Naive thymus-derived CD4-positive, alpha-beta T cell (primary cell): ENCODE data around the gene IFNA13. TPM values are rescaled to one million over a fixed set of nuclear protein-coding genes. Genes with fewer than 3 reads are reported as not detected.

ENCODE experiments used
- ATAC-seq: fragments of 150-1000 bp; cut with Tn5 transposase; 2 replicates; pipeline ENCODE4 v1.10.0; 2021; ENCODE audit warnings: mild to moderate bottlenecking, moderate library complexity
- CTCF ChIA-PET: fragments of 350-600 bp; sonication (Branson Sonifier 250); formaldehyde crosslinking; loops from one replicate; lab custom pipeline; 2021; ENCODE audit warnings: antibody characterized with exemption; lab: Charles Lee
- POLR2A ChIA-PET: fragments of 350-600 bp; sonication (Branson Sonifier 250); formaldehyde crosslinking; loops from one replicate; lab custom pipeline; 2021; ENCODE audit warnings: antibody characterized with exemption, inconsistent platforms; lab: Charles Lee
- DNase-seq, 9 donors: peaks; one replicate each; pipeline versions ENCODE4 v3.0.0 to v3.0.0-alpha.2; 2020 to 2022; ENCODE audit warnings: mixed read lengths in 1 of 9
- H3K27ac ChIP-seq: one replicate; pipeline ENCODE4 v1.7.0; 2013; ENCODE audit warnings: mild to moderate bottlenecking, low read depth, low read length, moderate library complexity
- H3K27me3 ChIP-seq, 2 donors: one replicate each; pipeline ENCODE4 v1.7.0; 2013; ENCODE audit warnings: low read length in 2 of 2, mild to moderate bottlenecking in 2 of 2, moderate library complexity in 2 of 2; ENCODE audit not compliant: control insufficient read depth in 2 of 2, insufficient read depth in 2 of 2
- H3K36me3 ChIP-seq, 3 experiments: 1 replicate in 2 of 3; 2 replicates in 1 of 3; pipeline ENCODE4 v1.7.0; 2013; ENCODE audit warnings: low read length in 3 of 3, mild to moderate bottlenecking in 3 of 3, moderate library complexity in 1 of 3; ENCODE audit not compliant: insufficient read depth in 3 of 3, control insufficient read depth in 2 of 3
- H3K4me1 ChIP-seq, 2 donors: one replicate each; pipeline ENCODE4 v1.7.0; 2013; ENCODE audit warnings: low read length in 2 of 2, mild to moderate bottlenecking in 2 of 2, moderate library complexity in 1 of 2; ENCODE audit not compliant: control insufficient read depth in 2 of 2, insufficient read depth in 2 of 2
- H3K4me3 ChIP-seq: 2 replicates; pipeline ENCODE4 v1.7.0; 2013; ENCODE audit warnings: mild to moderate bottlenecking, low read length
- H3K9me3 ChIP-seq, 3 experiments: 1 replicate in 2 of 3; 2 replicates in 1 of 3; pipeline ENCODE4 v1.7.0; 2013; ENCODE audit warnings: low read length in 3 of 3; ENCODE audit not compliant: control insufficient read depth in 2 of 3
- H3K27ac Mint-ChIP-seq, 9 donors: one replicate each; pipeline ENCODE4 v1.8.0; 2020 to 2022; ENCODE audit warnings: mixed read lengths in 9 of 9, mild to moderate bottlenecking in 8 of 9, moderate library complexity in 5 of 9, inconsistent platforms in 2 of 9
- H3K27me3 Mint-ChIP-seq, 5 donors: one replicate each; pipeline ENCODE4 v1.8.0; 2021 to 2022; ENCODE audit warnings: mixed read lengths in 5 of 5, mild to moderate bottlenecking in 1 of 5
- H3K36me3 Mint-ChIP-seq, 5 donors: one replicate each; pipeline ENCODE4 v1.8.0; 2020 to 2022; ENCODE audit warnings: mixed read lengths in 5 of 5, mild to moderate bottlenecking in 3 of 5, inconsistent platforms in 1 of 5
- H3K4me1 Mint-ChIP-seq, 7 donors: one replicate each; pipeline ENCODE4 v1.8.0; 2020 to 2022; ENCODE audit warnings: mixed read lengths in 7 of 7, mild to moderate bottlenecking in 3 of 7, inconsistent platforms in 1 of 7
- H3K4me3 Mint-ChIP-seq, 10 donors: one replicate each; pipeline ENCODE4 v1.8.0; 2020 to 2022; ENCODE audit warnings: mild to moderate bottlenecking in 10 of 10, mixed read lengths in 10 of 10, moderate library complexity in 6 of 10, inconsistent platforms in 2 of 10
- H3K9me3 Mint-ChIP-seq, 11 donors: one replicate each; pipeline ENCODE4 v1.8.0; 2020 to 2022; ENCODE audit warnings: mixed read lengths in 11 of 11, mild to moderate bottlenecking in 4 of 11, inconsistent platforms in 1 of 11, moderate library complexity in 1 of 11
- intact Hi-C, 2 donors: fragments of 100-400 bp; cut with micrococcal nuclease; formaldehyde crosslinking; loops; one replicate each; pipeline ENCODE4 v1.15.1; 2023
- polyA plus RNA-seq, 2 donors: library from polyadenylated mRNA; unstranded; fragments of 300-500 nt; fragmentation: Illumina TruSeq; gene quantifications; one replicate each; pipeline ENCODE4 v1.2.3, GENCODE V29; 2021
- total RNA-seq, 6 experiments: library from RNA in 5 of 6; stranded (reverse) in 5 of 6; gene quantifications; 1 replicate in 5 of 6; 2 replicates in 1 of 6; pipeline ENCODE4 v1.2.3 and lab custom pipeline; 2021 to 2026

Gene IFNA13
- total and polyA plus RNA-seq, 7 experiments from 2014 or later: not detected

GRCh38 chr9:21395778-21396717 lies 28.2 kb upstream of the IFNA13 start:
- Mint-ChIP-seq H3K36me3 (no peaks in the 10 kb centered on the region), H3K27ac (peak overlapping the region in 1 of 9 donors; percentile 4), H3K27me3 (peaks cover 52 to 84% (median 74%) of the 10 kb centered on the region in 5 donors), H3K4me1 (peaks cover 5 to 13% (median 9%) of the 10 kb centered on the region in 7 donors), H3K4me3 (peak overlapping the region; percentile 39 to 81 (median 74)), H3K9me3 (no peaks in the 10 kb centered on the region)
- Histone ChIP-seq H3K27ac (no peak overlapping the region), H3K27me3 (peaks cover 8 to 10% of the 10 kb centered on the region in 2 donors), H3K9me3 (no peaks in the 10 kb centered on the region), H3K36me3 (no peaks in the 10 kb centered on the region), H3K4me1 (no peaks in the 10 kb centered on the region), H3K4me3 (peak overlapping the region; percentile 51)
- ChIA-PET POLR2A (interaction anchor here (1.8 kb wide), 1 partner anchor 70 kb away, joined by 10 read pairs; no protein-coding TSS in a partner anchor), CTCF (interaction anchor here (0.7 to 3.5 kb wide), 20 partner anchors 9 to 242 kb away, joined by 3 to 54 read pairs (median 4); partner anchors contain the start of genes IFNA2 and KLHL9)
- ATAC-seq (peak; percentile 83), DNase-seq (peak; percentile 35 to 65 (median 56))
- intact Hi-C loops: loop anchor here (1.0 to 2.0 kb wide), 10 partner anchors 39 to 1470 kb away; partner anchors contain the start of gene KLHL9 (in 1 of the 2)

- H3K4me1 ChIP-seq: no peaks in the 10 kb centered on the region
- intact Hi-C loops: no loop called here
- no peak overlapping the region for H3K27ac Mint-ChIP-seq
- H3K4me3 ChIP-seq: no peak overlapping the region
- H3K27me3 ChIP-seq: peaks cover 5 to 10% of the 10 kb centered on the region in 2 donors
- no peaks in the 10 kb centered on the region for H3K36me3 ChIP-seq
- no peak overlapping the region for H3K4me3 Mint-ChIP-seq
- H3K9me3 ChIP-seq: no peaks in the 10 kb centered on the region
- peak in 3 of 9 donors; percentile 8 to 14 (median 9) for DNase-seq
- peak; percentile 81 for ATAC-seq
- H3K4me1 Mint-ChIP-seq: peaks cover 5 to 13% (median 9%) of the 10 kb centered on the region in 7 donors
- peaks cover 45 to 81% (median 72%) of the 10 kb centered on the region in 5 donors for H3K27me3 Mint-ChIP-seq
- no peak overlapping the region for H3K27ac ChIP-seq
- H3K36me3 Mint-ChIP-seq: no peaks in the 10 kb centered on the region
- no peaks in the 10 kb centered on the region for H3K9me3 Mint-ChIP-seq
- ChIA-PET POLR2A (no interaction called here), CTCF (interaction anchor here (1.1 to 1.5 kb wide), 5 partner anchors 10 to 157 kb away, joined by 3 to 7 read pairs (median 3); no protein-coding TSS in a partner anchor)
Observed at GRCh38 chr9:21392270-21392669, 24.4 kb upstream of the IFNA13 start.

GRCh38 chr9:21385131-21385670 lies 17.3 kb upstream of the IFNA13 start, which contains the start of gene IFNA2:
IFNA2 (minus strand) TSS chr9:21385398; CDS start chr9:21385329, 69 bp downstream.
- POLR2A ChIA-PET: no interaction called here
- intact Hi-C loops: no loop called here
- Mint-ChIP-seq H3K4me1 (peaks cover 0 to 17% (median 6%) of the 10 kb centered on the region in 7 donors), H3K4me3 (no peak within 1 kb of the TSS), H3K27me3 (peaks cover 29 to 63% (median 40%) of the 10 kb centered on the region in 5 donors), H3K9me3 (no peaks in the 10 kb centered on the region), H3K36me3 (no peaks in the 10 kb centered on the region), H3K27ac (peak within 1 kb of the TSS in 1 of 9 donors; percentile 10)
- H3K27me3 ChIP-seq: no peaks in the 10 kb centered on the region
- DNase-seq (no peak), ATAC-seq (peak; percentile 18)
- no peaks in the 10 kb centered on the region for H3K36me3 ChIP-seq
- CTCF ChIA-PET: interaction anchor here (1.5 kb wide), 1 partner anchor 11 kb away, joined by 5 read pairs; no protein-coding TSS in a partner anchor
- no peak within 1 kb of the TSS for H3K27ac ChIP-seq
- no peaks in the 10 kb centered on the region for H3K4me1 ChIP-seq
- no peaks in the 10 kb centered on the region for H3K9me3 ChIP-seq
- H3K4me3 ChIP-seq: no peak within 1 kb of the TSS

DNA sequence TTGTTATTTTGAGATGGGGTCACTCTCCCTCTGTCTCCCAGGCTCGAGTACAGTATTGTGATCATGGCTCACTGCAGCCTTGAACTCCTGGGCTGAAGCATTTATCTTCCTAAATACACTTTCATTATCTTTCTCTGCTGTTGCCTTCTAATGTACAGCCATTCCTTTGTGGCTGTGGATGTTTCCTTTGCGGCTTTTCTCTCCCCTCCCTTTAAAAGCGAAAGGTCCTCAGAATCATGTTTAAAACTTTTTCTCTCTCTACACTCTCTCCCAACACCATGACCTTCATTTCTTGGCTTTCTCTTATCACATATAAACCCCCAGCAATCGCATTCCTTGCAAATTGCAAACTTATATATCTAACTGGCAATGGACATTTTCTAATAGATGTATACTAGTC lies 15.8 kb upstream of the IFNA13 start:
- H3K4me3 Mint-ChIP-seq: peak overlapping the region in 4 of 10 donors; percentile 1 to 31 (median 4)
- Histone ChIP-seq H3K36me3 (no peaks in the 10 kb centered on the region), H3K9me3 (no peaks in the 10 kb centered on the region), H3K27ac (no peak overlapping the region), H3K4me1 (no peaks in the 10 kb centered on the region), H3K4me3 (no peak overlapping the region), H3K27me3 (no peaks in the 10 kb centered on the region)
- H3K4me1 Mint-ChIP-seq: peaks cover 0 to 17% (median 6%) of the 10 kb centered on the region in 7 donors
- POLR2A ChIA-PET: no interaction called here
- peaks cover 34 to 66% (median 39%) of the 10 kb centered on the region in 5 donors for H3K27me3 Mint-ChIP-seq
- intact Hi-C loops: no loop called here
- ATAC-seq (no peak), DNase-seq (no peak)
- H3K27ac Mint-ChIP-seq: no peak overlapping the region
- CTCF ChIA-PET: no interaction called here
- no peaks in the 10 kb centered on the region for H3K36me3 Mint-ChIP-seq
- no peaks in the 10 kb centered on the region for H3K9me3 Mint-ChIP-seq

- peak; percentile 87 for ATAC-seq
- H3K9me3 Mint-ChIP-seq: no peaks in the 10 kb centered on the region
- Histone ChIP-seq H3K9me3 (no peaks in the 10 kb centered on the region), H3K27ac (no peak overlapping the region), H3K36me3 (no peaks in the 10 kb centered on the region), H3K4me3 (no peak overlapping the region), H3K27me3 (no peaks in the 10 kb centered on the region), H3K4me1 (no peaks in the 10 kb centered on the region)
- ChIA-PET CTCF (interaction anchor here (2.0 kb wide), 1 partner anchor 56 kb away, joined by 5 read pairs; no protein-coding TSS in a partner anchor), POLR2A (no interaction called here)
- H3K27ac Mint-ChIP-seq: peak overlapping the region in 1 of 9 donors; percentile 6
- peaks cover 0 to 17% (median 6%) of the 10 kb centered on the region in 7 donors for H3K4me1 Mint-ChIP-seq
- no peak for DNase-seq
- intact Hi-C loops: loop anchor here in 1 of 2 donors (2.0 kb wide), 2 partner anchors 25 to 47 kb away; partner anchors contain the start of gene KLHL9
- H3K4me3 Mint-ChIP-seq: peak overlapping the region in 4 of 10 donors; percentile 10 to 45 (median 26)
- H3K27me3 Mint-ChIP-seq: peaks cover 26 to 65% (median 38%) of the 10 kb centered on the region in 5 donors
- H3K36me3 Mint-ChIP-seq: no peaks in the 10 kb centered on the region
Observed at GRCh38 chr9:21381448-21382339, 13.8 kb upstream of the IFNA13 start.
